NCI-H460 (cell line): ENCODE data around the gene ATXN7L1. TPM values are rescaled to one million over a fixed set of nuclear protein-coding genes. Genes with fewer than 3 reads are reported as not detected.
"Not testable (repeated sequence)": the region's sequence is repeated elsewhere in the genome, so short reads cannot be mapped to it uniquely, and the experiment has no call there.

Experiments
- DNase-seq: peaks from one replicate; pipeline ENCODE4 v3.0.0-alpha.2; 2016; ENCODE audit warnings: low read depth; ENCODE audit errors: extremely low read depth
- total RNA-seq: library from RNA; depleted of rRNA; stranded (reverse); fragments of >200 nt; shearing (Covaris generic); gene quantifications from 2 replicates; pipeline ENCODE4 v1.2.3, GENCODE V29; 2014

Gene ATXN7L1
- total RNA-seq, 1 experiment from 2014 or later = 4.9 TPM

- DNase-seq = no peak
Measured at GRCh38 chr7:105600720-105601550, 275.5 kb downstream of the ATXN7L1 start.

- DNase-seq = no peak
Measured at GRCh38 chr7:105599551-105599950, 276.8 kb downstream of the ATXN7L1 start.

GRCh38 chr7:105599080-105599479, 277.3 kb downstream of the ATXN7L1 start:
- DNase-seq = not testable (repeated sequence)

GRCh38 chr7:105596866-105597265, 279.5 kb downstream of the ATXN7L1 start:
- DNase-seq = no peak

- no peak for DNase-seq
Measured at GRCh38 chr7:105594034-105594433, 282.4 kb downstream of the ATXN7L1 start.

GRCh38 chr7:105591522-105591921, 284.9 kb downstream of the ATXN7L1 start:
- DNase-seq = no peak

GRCh38 chr7:105590793-105591192, 285.6 kb downstream of the ATXN7L1 start:
- DNase-seq = no peak

GRCh38 chr7:105589356-105590077, 286.9 kb downstream of the ATXN7L1 start:
- DNase-seq = peak; percentile 83

- no peak for DNase-seq
Measured at GRCh38 chr7:105587909-105588635, 288.3 kb downstream of the ATXN7L1 start.

- no peak for DNase-seq
Measured at GRCh38 chr7:105585850-105586500, 290.4 kb downstream of the ATXN7L1 start.

GRCh38 chr7:105584165-105584564, 292.2 kb downstream of the ATXN7L1 start:
- DNase-seq = no peak

GRCh38 chr7:105583061-105583460, 293.3 kb downstream of the ATXN7L1 start:
- DNase-seq = no peak

GRCh38 chr7:105581066-105581811, 295.2 kb downstream of the ATXN7L1 start, which contains the start of gene EFCAB10:
Gene EFCAB10 (minus strand): TSS chr7:105581493. CDS start chr7:105581463, 30 bp downstream.
- peak; percentile 75 for DNase-seq

- DNase-seq = peak; percentile 30
Measured at GRCh38 chr7:105580022-105580740, 296.2 kb downstream of the ATXN7L1 start.

GRCh38 chr7:105578496-105578895, 297.9 kb downstream of the ATXN7L1 start:
- no peak for DNase-seq

- no peak for DNase-seq
Measured at GRCh38 chr7:105577251-105577650, 299.1 kb downstream of the ATXN7L1 start.

- DNase-seq = no peak
Measured at GRCh38 chr7:105571891-105572290, 304.5 kb downstream of the ATXN7L1 start.

- no peak for DNase-seq
Measured at GRCh38 chr7:105567821-105568220, 308.6 kb downstream of the ATXN7L1 start.

GRCh38 chr7:105567024-105567423, 309.4 kb downstream of the ATXN7L1 start:
- no peak for DNase-seq
